ENCODE data around the gene INTS1.

The INTS1 gene

GRCh38 chr7:1531263-1531978 lies 27.2 kb upstream of the INTS1 start:
- peak overlapping the region; percentile 66 for H2AFZ ChIP-seq
- TF ChIP-seq CTCF (IDR thresholded peaks at IDR 0.05): no peak
- no peaks in the 10 kb centered on the region for H3K9me3 ChIP-seq (ENCODE audit: control insufficient read depth, low read length)
- no peaks in the 10 kb centered on the region for H3K27me3 ChIP-seq (ENCODE audit: control insufficient read depth, insufficient read depth, low read length)
- H3K36me3 ChIP-seq (ENCODE audit: control insufficient read depth, insufficient read depth, low read length): no peaks in the 10 kb centered on the region
- peak overlapping the region; percentile 85 for H3K4me2 ChIP-seq (ENCODE audit: low read length)
- H3K4me1 ChIP-seq: peaks cover 12% of the 10 kb centered on the region
- no peaks in the 10 kb centered on the region for H3K79me2 ChIP-seq
- no peak overlapping the region for H3K9ac ChIP-seq
- peak overlapping the region; percentile 75 for H3K27ac ChIP-seq
- peak overlapping the region; percentile 62 for H3K4me3 ChIP-seq (ENCODE audit: low read depth, low read length)

- H3K36me3 ChIP-seq (ENCODE audit: control insufficient read depth, insufficient read depth, low read length): no peaks in the 10 kb centered on the region
- H3K4me3 ChIP-seq (ENCODE audit: low read depth, low read length): peak overlapping the region; percentile 62
- peaks cover 12% of the 10 kb centered on the region for H3K4me1 ChIP-seq
- no peaks in the 10 kb centered on the region for H3K27me3 ChIP-seq (ENCODE audit: control insufficient read depth, insufficient read depth, low read length)
- peak overlapping the region; percentile 85 for H3K4me2 ChIP-seq (ENCODE audit: low read length)
- no peak overlapping the region for H3K9ac ChIP-seq
- H3K79me2 ChIP-seq: no peaks in the 10 kb centered on the region
- no peaks in the 10 kb centered on the region for H3K9me3 ChIP-seq (ENCODE audit: control insufficient read depth, low read length)
- H3K27ac ChIP-seq: no peak overlapping the region
- no peak for TF ChIP-seq CTCF (IDR thresholded peaks at IDR 0.05)
- H2AFZ ChIP-seq: no peak overlapping the region
These were observed 26.7 kb upstream of the INTS1 start for GRCh38 chr7:1530946-1531262.

GRCh38 chr7:1529383-1530116 lies 25.4 kb upstream of the INTS1 start:
- Histone ChIP-seq H3K9ac (no peak overlapping the region), H3K27me3 (ENCODE audit: control insufficient read depth, insufficient read depth, low read length) (no peaks in the 10 kb centered on the region), H3K27ac (no peak overlapping the region), H3K4me1 (peaks cover 12% of the 10 kb centered on the region), H3K4me2 (ENCODE audit: low read length) (no peak overlapping the region), H3K36me3 (ENCODE audit: control insufficient read depth, insufficient read depth, low read length) (no peaks in the 10 kb centered on the region), H3K79me2 (no peaks in the 10 kb centered on the region), H3K9me3 (ENCODE audit: control insufficient read depth, low read length) (no peaks in the 10 kb centered on the region), H3K4me3 (ENCODE audit: low read depth, low read length) (no peak overlapping the region), H2AFZ (no peak overlapping the region)
- no peak for TF ChIP-seq CTCF (IDR thresholded peaks at IDR 0.05)

- Histone ChIP-seq H3K9me3 (ENCODE audit: control insufficient read depth, low read length) (no peaks in the 10 kb centered on the region), H3K4me2 (ENCODE audit: low read length) (no peak overlapping the region), H3K4me1 (peaks cover 4% of the 10 kb centered on the region), H3K79me2 (no peaks in the 10 kb centered on the region), H3K4me3 (ENCODE audit: low read depth, low read length) (no peak overlapping the region), H3K36me3 (ENCODE audit: control insufficient read depth, insufficient read depth, low read length) (no peaks in the 10 kb centered on the region), H3K9ac (no peak overlapping the region), H3K27ac (no peak overlapping the region), H3K27me3 (ENCODE audit: control insufficient read depth, insufficient read depth, low read length) (no peaks in the 10 kb centered on the region), H2AFZ (peak overlapping the region; percentile 35)
- TF ChIP-seq CTCF (IDR thresholded peaks at IDR 0.05): no peak
These were observed 22.1 kb upstream of the INTS1 start for GRCh38 chr7:1526271-1526754.

Measured in parathyroid adenoma (tissue), 2 donors.